ENCODE measurements around the gene TSFM. TPM values are rescaled to one million over a fixed set of nuclear protein-coding genes. Genes with fewer than 3 reads are reported as not detected.

The TSFM gene
- total and polyA plus RNA-seq, 4 donors, result 14.6 to 60.5 (median 38.2) TPM

DNA sequence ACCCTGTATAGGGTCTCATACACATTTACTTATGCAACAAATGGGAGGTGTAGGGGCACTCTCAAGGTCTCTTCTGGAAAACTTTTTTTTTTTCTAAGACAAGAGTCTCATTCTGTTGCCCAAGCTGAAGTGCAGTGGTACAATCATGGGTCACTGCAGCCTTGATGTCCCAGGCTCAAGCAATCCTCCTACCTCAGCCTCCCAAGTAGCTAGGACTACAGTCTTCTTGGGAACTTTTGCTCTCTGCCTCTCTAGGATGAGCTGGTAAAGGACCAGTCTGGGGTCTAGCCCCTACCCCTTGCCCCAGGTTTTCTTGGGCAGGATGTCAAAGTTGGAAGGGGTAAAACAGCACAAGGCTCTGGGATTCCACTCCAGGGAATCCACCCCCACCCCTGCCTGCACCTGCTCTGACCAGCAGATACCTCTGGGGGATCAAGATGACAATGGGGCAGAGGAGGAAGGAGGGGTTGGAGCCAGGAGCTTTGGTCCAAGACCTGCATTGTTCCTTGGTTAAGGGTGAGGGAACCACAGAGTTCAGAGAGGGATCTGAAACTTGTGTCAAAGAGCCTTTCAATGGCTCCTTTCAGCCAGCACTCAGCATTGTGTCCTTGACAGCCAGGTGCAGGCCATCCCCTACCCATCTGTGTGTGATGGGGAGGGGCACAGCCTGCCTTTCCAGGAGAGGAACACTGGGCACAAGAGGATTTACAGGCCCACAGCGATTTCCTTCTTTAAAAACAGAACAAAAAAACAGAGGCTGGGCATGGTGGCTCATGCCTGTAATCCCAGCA lies 51.7 kb downstream of the TSFM start:
- DNase-seq (ENCODE audit: low spot score), result no peak
- Histone ChIP-seq H3K36me3 (ENCODE audit: control insufficient read depth in 4 of 4, insufficient read depth in 3 of 4, low read depth in 1 of 4, low read length in 3 of 4) (peaks cover 0 to 3% (median under 1%) of the 10 kb centered on the region in 4 donors), H3K27ac (ENCODE audit: low read depth in 1 of 2, low read length in 2 of 2) (no peak overlapping the region), H3K27me3 (ENCODE audit: control insufficient read depth in 4 of 4, insufficient read depth in 4 of 4, low read length in 3 of 4) (no peaks in the 10 kb centered on the region), H3K4me1 (ENCODE audit: control insufficient read depth in 4 of 4, insufficient read depth in 4 of 4, low read length in 3 of 4) (peaks cover 26 to 80% (median 72%) of the 10 kb centered on the region in 4 donors), H3K9me3 (ENCODE audit: control insufficient read depth in 4 of 4, low read length in 3 of 4) (no peaks in the 10 kb centered on the region), H3K4me3 (ENCODE audit: low read depth in 1 of 3, low read length in 3 of 3) (no peak overlapping the region), H3K9ac (ENCODE audit: low read depth in 1 of 2, low read length in 2 of 2) (no peak overlapping the region)
- TF ChIP-seq YY1 (IDR thresholded peaks at IDR 0.05), result no peak
- TF ChIP-seq, protein P1, sequence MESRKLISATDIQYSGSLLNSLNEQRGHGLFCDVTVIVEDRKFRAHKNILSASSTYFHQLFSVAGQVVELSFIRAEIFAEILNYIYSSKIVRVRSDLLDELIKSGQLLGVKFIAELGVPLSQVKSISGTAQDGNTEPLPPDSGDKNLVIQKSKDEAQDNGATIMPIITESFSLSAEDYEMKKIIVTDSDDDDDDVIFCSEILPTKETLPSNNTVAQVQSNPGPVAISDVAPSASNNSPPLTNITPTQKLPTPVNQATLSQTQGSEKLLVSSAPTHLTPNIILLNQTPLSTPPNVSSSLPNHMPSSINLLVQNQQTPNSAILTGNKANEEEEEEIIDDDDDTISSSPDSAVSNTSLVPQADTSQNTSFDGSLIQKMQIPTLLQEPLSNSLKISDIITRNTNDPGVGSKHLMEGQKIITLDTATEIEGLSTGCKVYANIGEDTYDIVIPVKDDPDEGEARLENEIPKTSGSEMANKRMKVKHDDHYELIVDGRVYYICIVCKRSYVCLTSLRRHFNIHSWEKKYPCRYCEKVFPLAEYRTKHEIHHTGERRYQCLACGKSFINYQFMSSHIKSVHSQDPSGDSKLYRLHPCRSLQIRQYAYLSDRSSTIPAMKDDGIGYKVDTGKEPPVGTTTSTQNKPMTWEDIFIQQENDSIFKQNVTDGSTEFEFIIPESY (IDR thresholded peaks at IDR 0.05), result no peak
- 49% methylated on average over 1 of the region's 1 CpG for WGBS

DNA sequence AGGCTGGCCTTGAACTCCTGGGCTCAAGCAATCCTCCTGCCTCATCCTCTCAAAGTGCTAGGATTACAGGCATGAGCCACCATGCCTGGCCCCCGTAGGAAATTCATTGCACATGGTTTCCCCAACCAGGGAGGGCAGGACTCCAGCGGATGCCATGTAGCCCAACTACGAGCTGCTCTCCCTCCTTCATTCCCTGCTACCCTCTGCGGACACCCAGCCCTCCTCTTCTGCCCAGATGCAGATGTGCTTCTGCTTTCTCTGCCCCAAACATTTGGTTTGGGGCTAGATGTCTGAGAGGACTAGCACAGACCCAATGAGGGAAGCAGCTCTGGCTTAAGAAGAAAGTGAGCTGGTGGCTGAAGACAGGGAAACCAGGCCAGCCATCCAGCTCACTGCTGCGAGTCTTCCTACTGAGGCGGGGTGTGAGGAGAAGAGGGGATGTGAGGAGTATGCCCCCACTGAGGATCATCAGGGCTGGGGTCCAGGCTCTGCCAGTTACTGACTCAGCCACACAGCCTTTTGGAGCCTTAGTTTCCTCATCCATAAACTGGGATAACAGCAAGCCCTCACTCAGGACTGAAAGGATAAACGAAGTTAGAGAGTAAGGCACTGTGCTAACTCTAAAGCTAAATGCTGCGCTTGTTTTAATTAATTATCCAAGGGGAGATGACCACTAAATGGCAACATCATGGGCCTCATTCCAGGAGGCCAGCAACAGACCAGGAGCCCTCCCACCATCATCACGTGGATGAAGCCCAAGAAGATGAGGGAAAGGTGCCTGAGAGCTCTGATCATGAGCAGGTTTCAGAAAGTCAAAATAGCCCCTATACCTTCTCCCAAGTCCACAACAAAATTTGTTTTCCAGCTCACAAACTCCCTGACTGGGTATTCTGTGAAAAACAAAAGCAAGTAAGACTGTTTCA lies 53.0 kb downstream of the TSFM start:
- Histone ChIP-seq H3K4me3 (ENCODE audit: low read depth in 1 of 3, low read length in 3 of 3) (no peak overlapping the region), H3K9me3 (ENCODE audit: control insufficient read depth in 4 of 4, low read length in 3 of 4) (no peaks in the 10 kb centered on the region), H3K27me3 (ENCODE audit: control insufficient read depth in 4 of 4, insufficient read depth in 4 of 4, low read length in 3 of 4) (no peaks in the 10 kb centered on the region), H3K27ac (ENCODE audit: low read depth in 1 of 2, low read length in 2 of 2) (peak overlapping the region; percentile 53 to 69), H3K4me1 (ENCODE audit: control insufficient read depth in 4 of 4, insufficient read depth in 4 of 4, low read length in 3 of 4) (peaks cover 35 to 92% (median 81%) of the 10 kb centered on the region in 4 donors), H3K9ac (ENCODE audit: low read depth in 1 of 2, low read length in 2 of 2) (no peak overlapping the region), H3K36me3 (ENCODE audit: control insufficient read depth in 4 of 4, insufficient read depth in 3 of 4, low read depth in 1 of 4, low read length in 3 of 4) (no peaks in the 10 kb centered on the region)
- DNase-seq (ENCODE audit: low spot score), result no peak
- WGBS, result 67% methylated on average over 9 of the region's 9 CpGs
- TF ChIP-seq SP1 (IDR thresholded peaks at IDR 0.05) (no peak), FOXA2 (IDR thresholded peaks at IDR 0.05) (no peak), HNF4G (IDR thresholded peaks at IDR 0.05) (no peak), GABPA (IDR thresholded peaks at IDR 0.05 in 1 of 2, conservative IDR thresholded peaks at IDR 0.05 in 1 of 2) (no peak), YY1 (IDR thresholded peaks at IDR 0.05) (no peak), RXRA (IDR thresholded peaks at IDR 0.05) (no peak), JUND (IDR thresholded peaks at IDR 0.05) (no peak)
- TF ChIP-seq, protein P2, sequence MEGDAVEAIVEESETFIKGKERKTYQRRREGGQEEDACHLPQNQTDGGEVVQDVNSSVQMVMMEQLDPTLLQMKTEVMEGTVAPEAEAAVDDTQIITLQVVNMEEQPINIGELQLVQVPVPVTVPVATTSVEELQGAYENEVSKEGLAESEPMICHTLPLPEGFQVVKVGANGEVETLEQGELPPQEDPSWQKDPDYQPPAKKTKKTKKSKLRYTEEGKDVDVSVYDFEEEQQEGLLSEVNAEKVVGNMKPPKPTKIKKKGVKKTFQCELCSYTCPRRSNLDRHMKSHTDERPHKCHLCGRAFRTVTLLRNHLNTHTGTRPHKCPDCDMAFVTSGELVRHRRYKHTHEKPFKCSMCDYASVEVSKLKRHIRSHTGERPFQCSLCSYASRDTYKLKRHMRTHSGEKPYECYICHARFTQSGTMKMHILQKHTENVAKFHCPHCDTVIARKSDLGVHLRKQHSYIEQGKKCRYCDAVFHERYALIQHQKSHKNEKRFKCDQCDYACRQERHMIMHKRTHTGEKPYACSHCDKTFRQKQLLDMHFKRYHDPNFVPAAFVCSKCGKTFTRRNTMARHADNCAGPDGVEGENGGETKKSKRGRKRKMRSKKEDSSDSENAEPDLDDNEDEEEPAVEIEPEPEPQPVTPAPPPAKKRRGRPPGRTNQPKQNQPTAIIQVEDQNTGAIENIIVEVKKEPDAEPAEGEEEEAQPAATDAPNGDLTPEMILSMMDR (IDR thresholded peaks at IDR 0.05; ENCODE audit: low read depth, low read length, missing input control), result no peak

Data from liver (tissue), 9 donors.